HG03432 (cell line): ENCODE data around the gene GTSF1L.
A peak's percentile ranks its signal among the peaks of the same experiment; 100 is the strongest.

ENCODE experiments used
- ATAC-seq: cut with Tn5 transposase; IDR thresholded peaks from one replicate; pipeline ENCODE4 v1.9.1; 2021; ENCODE audit warnings: mild to moderate bottlenecking, moderate library complexity; ENCODE audit not compliant: unreplicated experiment

The GTSF1L gene

DNA sequence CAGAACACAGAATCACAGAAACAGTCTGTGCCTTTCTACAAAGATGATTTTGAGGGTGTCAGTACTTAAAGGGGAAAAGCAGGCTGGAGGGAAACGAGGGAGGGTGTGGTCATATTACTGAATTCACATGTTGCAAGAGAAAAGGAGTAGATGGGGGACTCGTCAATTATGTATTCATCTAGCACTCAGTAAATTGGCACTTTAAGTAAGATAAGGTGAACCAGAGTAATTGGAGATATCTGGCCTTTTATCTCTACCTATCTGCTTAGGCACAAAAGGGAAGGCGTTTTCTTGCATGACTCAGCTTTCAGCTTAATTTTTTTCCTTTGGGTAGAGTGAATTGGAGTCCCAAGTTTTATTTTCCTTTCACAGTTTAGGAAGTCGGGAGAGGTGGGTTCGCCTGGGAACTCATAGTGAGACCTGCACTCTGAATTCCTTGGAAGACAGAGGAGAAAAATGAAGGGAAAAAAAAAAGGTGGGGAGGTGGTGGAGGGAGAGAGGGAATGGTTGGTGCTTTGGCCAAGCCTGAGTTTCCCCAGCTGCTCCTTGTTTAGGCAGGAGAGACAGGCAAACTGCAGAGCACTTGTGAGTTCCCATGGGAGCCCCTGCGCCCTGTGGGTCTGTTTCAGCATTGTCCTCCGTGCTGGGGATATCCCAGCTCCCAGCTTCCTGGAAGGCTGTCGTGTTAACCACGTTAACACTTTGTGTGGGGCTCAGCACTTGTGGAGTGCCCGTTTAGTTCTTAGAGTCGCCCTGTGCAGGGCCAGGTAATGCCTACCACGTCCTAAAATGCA, 19.7 kb upstream of the GTSF1L start:
- no peak for ATAC-seq

DNA sequence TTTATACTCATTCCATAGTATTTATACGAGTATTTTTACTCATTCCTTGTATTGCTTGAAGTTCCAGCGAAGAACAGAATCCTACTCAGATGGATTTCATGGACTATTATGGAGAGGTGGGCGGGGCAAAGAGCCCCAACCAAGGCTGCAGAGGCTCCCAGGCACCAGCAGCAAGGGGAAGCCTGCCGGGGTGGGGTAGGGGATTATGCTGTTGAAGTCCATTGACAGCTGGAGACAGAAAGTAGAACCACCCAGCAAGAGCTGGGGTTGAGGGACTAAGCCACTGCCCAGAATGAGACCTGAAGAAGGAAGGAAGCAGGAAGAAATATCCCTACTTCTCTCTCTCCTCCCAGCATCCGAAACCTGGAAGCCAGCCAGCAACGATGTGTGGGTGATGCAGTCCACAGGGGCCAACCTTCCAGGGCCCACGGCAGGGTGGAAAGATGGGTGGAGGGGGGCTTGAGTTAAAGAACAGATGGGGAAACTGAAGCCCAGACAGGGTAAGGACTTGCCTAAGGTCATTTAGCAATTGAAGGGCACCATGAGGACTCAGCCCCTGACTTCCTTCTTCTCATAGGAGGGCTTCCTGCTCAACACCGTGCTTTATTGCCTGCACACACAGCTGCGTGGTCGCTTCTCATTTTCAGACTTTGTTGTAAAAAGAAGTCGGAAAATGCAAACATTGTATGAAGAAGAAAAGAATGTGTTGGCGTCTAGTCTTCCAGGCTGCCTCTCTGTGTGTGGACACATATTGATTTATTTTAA, 18.3 kb upstream of the GTSF1L start:
- no peak for ATAC-seq

DNA sequence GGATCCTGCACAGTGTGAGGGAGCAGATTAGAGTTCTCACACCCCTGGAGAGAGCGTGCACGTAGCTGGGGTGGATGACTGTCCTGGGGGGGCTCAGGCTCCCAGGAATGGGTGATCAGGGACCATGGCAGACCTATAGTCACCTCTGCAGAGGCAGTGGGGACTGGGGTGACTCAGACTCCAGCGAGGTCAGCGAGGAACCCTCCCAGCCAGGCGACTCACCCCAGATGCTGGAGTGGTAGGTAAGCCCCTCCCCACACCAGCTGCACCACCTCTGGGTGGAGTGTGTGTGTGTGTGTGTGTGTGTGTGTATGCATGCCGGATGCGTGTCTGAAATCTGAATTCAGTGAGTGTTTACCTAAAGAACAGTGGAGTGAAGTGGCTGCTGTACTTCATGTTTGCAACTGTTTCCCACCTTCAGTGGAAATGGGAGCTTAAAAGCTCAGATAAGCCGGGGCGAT, 17.4 kb upstream of the GTSF1L start:
- ATAC-seq, result no peak

DNA sequence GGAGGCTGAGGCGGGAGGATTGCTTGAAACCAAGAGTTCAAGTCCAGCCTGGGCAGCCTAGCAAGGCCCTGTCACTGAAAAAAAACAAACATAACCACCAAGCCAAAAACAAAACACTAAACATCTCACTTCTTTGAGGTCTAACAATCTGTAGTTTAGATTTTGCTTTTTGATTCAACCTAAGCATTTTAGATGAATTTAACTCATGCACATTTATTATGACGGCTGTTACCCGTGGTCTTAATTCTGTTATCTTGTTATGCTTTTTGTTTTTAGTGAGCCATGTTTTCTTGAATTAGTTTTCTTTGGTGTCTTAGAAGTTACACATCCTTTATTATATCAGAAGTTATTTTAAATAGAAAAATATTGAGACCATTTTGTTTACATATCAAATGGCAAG, 13.8 kb upstream of the GTSF1L start:
- no peak for ATAC-seq

DNA sequence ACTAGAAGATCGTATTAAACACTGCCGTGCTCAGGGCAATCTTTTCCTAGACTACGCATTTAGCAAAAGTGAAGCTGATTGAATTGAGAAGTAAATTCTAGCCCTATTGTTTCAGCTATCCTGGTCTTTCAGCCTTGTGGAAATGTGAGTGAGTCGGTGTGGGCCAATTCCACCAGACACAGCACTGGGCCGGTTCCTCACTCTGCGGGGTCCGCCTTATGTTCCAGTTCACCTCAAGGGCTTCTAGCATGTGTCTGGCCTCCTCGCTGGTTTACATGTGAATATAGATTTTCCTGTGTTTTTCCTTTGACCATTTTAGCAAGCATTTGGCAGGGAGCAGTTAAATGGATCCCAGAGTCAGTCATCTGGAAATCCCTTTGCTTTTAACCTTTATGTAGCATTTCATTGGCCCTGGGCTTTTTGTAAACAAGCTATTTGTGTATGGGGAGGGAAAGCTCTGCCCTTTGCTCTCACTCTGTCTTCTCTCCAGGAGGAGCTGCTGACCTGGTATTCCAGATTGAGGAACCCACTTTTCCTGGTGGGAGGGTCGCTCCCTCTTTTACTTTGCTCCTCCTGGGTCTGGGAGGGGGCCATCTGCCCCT, 12.4 kb upstream of the GTSF1L start:
- ATAC-seq, result no peak

DNA sequence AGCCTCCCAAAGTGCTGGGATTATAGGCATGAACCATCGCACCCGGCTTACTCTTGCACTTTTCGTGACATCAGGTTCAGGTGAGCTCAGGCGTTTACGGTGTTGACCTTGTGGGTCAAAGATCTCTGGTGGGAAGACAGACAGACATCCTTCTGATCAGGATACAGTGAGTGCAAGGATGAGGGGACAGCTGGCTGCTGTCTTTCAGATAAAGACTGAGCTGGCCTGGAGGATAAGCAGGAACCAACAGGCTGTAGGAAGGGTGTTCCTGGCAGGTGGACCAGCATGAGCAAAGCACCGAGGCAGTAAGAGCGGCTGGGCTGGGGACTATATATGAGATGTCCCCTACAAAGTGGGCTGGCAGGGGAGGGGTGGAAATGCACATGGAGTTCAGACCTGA, 11.1 kb upstream of the GTSF1L start:
- no peak for ATAC-seq

DNA sequence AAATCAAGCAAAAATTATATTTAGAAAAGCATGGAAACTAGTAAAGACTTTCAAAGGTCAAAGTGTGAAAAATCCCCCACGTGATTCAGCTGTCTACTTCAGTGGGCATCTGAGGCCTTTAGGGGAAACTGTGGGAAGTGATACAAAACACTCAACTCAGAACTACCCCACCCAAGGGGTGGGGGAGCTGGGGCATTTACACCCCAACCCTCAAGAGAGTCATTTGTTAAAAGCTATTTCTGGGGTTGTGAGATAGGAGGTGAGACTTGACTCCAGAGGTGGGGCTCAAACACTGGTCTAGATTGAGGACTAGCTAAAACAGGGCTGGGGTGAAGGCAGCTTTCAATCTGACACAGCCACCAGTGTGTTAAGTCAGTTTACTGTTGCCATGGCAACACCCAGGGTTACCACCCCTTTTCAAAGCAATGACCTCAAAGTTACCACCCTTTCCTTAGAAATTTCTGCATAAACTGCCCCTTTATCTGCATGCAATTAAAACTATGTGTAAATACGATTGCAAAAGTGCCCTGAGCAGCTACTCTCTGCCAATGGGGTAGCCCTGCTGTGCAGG, 9.9 kb upstream of the GTSF1L start:
- ATAC-seq, result peak; percentile 87

DNA sequence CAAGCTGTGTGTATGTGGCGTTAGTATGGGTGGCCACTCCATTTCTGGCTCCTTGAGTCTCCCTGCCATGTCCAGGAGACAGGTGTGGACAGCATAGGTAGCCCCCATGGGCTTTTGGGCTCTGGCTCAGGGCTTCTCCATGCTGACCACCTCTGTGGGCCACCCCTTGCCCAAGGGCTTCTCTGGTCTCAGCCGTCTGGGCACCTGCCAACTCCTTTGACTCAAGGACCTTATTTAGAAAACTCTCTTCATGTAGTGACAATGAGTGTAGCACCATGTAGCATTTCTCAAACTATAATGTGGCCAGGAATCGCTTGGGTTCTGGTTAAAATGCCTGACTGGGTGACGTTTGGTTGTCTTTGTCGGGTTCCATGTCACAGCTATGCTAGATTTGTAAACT, 5.1 kb upstream of the GTSF1L start:
- no peak for ATAC-seq

DNA sequence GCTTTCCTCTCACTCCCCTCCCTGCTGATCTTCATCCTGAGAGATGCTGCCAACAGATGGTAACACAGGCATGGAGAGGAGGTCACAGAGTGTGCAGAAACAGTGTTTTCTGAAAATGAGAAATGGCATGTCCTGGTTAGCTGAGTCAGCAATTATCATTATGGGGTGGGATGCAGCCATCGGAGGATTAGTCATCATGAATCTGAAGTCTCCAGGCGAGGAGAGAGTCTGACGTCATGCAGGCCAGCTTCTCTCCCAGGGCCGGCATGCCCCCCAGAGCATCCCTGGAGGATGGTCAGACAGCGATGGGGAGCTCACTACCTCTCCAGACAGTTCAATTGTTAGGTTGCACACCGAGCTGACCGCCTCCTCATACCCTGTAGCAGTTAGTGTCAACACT, 4.7 kb upstream of the GTSF1L start:
- no peak for ATAC-seq

DNA sequence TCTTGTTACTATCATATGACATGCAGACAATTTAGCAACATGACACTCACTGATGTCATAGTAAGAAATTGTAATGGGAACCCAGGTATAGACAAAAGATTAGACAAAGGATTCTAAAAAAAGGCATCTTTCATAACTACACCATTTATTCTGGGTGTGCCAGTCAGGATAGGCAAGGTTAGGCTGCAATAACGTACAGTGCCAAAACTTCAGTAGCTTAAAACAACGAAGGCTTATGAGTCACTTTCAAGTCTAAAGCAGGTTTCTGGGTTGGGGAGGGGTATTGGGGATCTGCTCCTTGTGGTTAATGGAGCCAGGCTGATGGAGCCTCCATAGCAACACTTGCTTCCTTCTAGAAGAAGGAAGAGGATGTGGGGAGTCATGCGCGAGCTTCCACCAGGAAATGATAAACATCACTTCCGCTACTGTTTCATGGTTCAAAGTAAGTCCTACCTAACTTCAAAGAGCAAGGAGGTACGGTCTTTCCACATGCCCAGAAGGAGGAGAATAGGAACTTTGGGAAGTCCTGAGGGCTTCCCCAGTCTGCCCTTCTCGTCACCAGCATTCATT, 2.0 kb upstream of the GTSF1L start:
- no peak for ATAC-seq

DNA sequence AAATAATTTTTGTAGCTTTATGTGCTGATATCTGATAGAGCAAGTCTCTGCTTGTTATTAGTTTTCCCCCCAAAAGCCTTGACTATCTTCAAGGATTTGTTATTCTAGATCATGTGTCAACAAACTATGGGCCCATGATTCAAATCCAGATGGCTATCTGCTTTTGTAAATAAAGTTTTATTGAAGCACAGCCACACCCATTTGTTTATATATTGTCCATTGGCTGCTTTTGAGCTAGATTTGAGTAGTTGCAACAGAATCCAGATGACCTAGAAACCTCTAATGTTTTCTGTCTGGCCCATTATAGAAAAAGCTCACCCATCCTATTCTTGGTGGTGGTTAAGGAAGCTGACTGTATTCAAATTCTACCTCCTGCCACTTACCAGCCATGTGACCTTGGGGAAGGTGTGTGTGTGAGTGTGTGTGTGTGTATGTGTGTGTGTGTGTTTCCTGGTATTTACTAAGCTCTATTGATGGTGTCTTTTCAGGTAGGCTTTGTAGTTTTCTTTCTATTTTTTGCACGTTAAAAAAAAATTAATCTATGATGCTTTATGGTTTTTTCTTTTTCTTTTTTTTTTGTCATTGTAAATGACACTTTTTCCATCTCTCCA, 1.3 kb upstream of the GTSF1L start:
- peak; percentile 62 for ATAC-seq

DNA sequence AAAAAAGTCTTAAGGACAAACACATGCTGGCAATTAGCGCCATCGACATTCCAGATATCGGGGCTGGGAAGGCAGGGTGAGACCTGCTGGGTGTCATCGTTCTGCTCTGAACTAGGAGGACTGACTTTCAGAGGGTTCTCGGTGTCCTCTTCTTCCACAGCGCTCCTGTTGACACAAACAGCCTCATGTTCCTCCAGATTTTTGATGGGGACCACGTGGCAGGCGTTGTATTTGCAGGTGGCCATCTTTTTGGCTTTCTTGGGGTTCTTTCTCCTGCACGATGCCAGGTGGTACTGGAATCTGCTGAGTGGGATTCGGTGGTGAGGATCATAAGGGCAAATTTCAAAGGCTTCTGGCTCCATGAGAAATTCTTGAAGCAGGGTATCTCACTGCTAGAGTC, 469 bp downstream of the GTSF1L start:
- no peak for ATAC-seq

DNA sequence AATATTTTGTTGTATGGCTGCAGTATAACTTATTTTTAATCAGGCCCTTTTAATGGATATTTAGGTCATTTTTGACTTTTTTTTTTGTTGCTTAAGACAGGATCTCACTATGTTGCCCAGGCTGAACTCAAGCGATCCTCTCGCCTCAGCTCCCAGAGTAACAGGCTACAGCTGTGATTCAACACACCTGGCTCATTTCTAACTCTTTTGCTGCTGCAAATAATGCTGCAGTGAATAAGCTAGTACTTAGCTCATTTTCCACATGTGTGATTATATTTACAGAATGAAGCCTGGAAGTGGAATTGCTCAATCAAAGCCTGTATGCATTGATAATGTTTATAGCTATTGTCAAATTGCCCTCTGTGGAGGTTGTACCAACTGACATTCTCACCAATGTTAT, 1.1 kb downstream of the GTSF1L start:
- no peak for ATAC-seq

DNA sequence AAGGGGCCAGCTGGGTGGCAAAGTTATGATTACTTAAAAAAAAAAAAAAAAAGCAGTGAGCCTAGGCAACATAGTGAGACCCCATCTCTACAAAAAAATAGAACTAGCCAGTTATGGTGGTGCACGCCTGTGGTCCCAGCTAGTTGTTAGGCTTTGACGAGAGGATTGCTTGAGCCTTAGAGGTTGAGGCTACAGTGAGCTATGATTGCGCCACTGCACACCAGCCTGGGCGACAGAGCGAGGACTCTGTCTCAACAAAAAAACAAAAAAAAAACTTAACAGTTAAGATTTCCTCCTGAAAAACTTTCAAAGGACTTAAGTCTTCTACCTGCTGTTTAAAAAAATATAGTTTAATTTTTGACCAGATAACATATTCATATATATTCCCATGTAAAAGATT, 2.4 kb downstream of the GTSF1L start:
- ATAC-seq, result no peak

DNA sequence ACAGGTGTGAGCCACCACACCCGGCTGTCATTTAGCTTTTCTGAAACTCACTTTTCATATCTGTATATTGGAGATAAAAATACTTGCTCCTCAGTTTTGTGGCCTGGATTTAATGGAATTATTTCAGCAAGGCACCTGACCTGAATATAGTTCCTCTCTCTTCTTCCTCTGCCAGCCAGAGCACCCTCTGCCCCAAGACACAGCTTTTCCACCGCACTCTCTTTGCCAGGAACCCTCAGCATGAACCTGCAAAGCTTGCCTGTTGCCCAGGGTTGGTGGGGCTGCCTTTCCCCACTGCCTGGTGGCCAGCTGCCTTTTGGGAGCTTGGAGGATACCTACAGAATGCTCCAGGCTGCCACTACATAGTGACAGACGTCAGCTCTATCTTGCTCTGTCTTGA, 3.1 kb downstream of the GTSF1L start:
- ATAC-seq, result no peak

DNA sequence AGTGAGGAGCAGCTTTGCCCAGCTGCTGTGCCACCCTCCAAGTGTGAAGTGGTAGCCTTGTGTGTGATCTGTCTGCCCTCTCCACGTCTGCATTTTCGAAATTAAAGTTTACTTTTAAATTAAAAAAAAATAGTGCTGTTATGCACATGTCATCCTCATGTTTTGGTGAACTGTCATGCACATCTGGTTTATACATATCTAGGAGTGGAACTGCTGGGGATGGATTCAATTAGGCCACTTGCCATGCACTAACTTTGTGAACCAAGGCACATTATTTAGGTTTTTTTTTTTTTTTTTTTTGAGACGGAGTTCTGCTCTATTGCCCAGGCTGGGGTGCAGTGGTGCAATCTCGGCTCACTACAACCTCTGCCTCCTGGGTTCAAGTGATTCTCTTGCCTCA, 3.6 kb downstream of the GTSF1L start:
- ATAC-seq, result no peak

DNA sequence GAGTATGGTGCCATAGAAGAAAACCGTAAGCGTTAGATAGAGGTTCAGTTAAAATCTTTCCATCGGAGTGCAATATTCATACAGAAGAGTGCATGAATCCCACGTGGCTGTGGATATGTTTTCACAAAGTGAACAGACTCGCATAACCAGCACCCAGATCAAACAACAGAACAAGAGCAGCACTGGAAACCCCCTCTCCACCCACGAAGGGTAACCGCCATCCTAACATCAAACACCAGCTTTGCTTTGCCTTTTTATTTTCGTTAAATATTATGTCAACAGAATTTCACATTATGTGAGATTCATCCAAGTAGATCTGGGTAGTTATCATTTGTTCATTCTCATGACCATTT, 4.7 kb downstream of the GTSF1L start:
- no peak for ATAC-seq

DNA sequence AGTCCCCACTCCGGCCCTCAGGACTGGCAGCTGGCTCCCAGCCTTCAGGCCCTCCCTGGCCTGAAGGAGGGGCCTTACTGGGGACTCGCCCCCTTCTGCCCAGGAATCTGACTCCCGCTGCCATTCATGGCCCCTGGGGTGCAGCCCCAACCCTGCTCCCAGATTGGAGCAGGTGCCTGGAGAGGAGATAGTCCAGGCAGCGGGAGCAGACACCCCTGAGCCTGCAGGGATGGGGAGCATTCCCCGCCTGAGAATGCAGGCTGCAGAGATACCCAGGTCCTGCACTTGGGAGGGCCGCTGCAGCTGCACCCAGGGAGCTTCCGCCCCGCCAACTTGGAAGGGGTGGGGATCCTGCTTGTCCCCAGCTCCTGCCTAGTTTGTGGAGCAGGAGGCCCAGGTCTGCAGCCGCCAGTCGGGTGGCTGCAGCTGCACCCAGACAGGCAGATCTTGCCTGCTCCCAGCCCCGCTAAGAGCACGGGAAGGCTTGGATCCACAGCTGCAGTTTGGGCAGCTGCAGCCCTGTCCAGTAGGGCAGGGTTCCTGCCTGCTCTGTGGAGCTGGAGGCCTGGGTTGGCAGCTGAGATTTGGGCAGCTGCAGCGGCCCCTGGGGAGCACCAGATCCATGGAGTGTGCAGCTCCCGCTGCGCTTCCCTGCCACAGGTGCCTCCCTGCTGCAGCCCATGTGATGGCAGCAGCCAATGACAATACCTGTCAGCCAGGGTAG, 5.2 kb downstream of the GTSF1L start:
- ATAC-seq, result no peak

DNA sequence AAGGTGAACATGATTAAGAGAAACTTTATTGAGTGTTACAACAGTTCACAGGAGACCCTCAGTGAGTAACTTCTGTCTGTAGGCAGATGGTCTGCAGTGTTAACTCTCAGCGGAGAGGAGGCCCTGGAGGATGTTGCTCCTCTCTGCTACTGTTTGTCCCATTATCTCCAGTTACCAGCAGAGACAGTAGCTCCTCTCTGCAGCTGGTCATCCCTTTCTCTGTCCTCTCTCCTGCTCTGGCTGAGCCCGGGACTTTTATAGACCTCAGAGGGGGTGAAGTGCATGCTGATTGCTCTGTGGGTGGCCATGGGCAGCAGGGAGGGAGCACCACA, 5.7 kb downstream of the GTSF1L start:
- no peak for ATAC-seq

DNA sequence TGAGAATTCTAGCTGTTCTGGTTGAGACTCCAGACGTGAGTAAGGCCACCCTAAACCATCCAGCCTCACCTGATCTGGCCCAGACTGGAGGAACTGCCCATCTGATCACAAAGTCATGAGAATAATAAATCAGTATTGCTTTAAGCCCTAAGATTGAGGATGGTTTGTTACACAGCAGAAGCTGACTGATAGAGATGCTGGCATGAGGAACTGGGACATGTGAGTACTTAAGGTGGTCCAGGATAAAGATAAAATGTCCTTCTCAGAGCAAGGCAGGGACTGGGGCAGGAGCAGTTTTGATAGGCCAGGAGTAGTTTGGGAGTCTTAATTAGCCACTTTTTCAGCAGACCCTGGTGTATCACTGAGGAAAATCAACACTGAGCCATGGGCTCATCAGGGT, 6.8 kb downstream of the GTSF1L start:
- no peak for ATAC-seq

DNA sequence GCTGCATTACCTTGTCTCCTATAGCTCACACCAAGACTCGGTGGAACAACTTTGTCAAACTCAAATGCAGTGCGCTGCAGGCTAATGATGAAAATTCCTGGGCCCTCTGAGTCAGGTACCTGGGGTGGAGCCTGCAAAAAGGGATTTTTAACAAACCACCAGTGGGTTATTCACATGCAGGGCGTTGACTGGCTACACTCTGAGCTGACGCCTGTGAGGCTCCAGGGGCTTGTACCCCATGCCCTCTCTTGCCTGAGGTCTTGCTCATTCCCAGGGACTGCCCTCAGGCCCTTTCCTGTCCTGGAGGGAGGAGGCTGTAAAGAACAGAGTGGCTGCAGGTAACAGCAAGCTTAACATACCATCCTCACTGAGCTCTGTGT, 9.2 kb downstream of the GTSF1L start:
- no peak for ATAC-seq
